ENCODE measurements around the gene SPO11. TPM values are rescaled to one million over a fixed set of nuclear protein-coding genes. Genes with fewer than 3 reads are reported as not detected.

The SPO11 gene
- total RNA-seq, 1 donor from 2014 or later: not detected

GRCh38 chr20:57316795-57317201 lies 12.8 kb upstream of the SPO11 start:
- ATAC-seq (no peak), DNase-seq (no peak)
- H3K27ac ChIP-seq: no peak overlapping the region
- peaks cover 6% of the 10 kb centered on the region for H3K27me3 ChIP-seq
- no peaks in the 10 kb centered on the region for H3K9me3 ChIP-seq
- no peaks in the 10 kb centered on the region for H3K36me3 ChIP-seq
- intact Hi-C loops (cut with DNase I): no loop called here
- no peaks in the 10 kb centered on the region for H3K4me1 ChIP-seq
- H3K4me3 ChIP-seq: no peak overlapping the region
- TF ChIP-seq CTCF (IDR thresholded peaks at IDR 0.05): no peak

- Histone ChIP-seq H3K4me1 (no peaks in the 10 kb centered on the region), H3K27me3 (peaks cover 9% of the 10 kb centered on the region), H3K27ac (no peak overlapping the region), H3K36me3 (no peaks in the 10 kb centered on the region), H3K9me3 (no peaks in the 10 kb centered on the region), H3K4me3 (no peak overlapping the region)
- ATAC-seq: no peak
- intact Hi-C loops (cut with DNase I): no loop called here
- no peak for TF ChIP-seq CTCF (IDR thresholded peaks at IDR 0.05)
- DNase-seq: no peak
Measured at GRCh38 chr20:57317316-57317788, 12.3 kb upstream of the SPO11 start.

GRCh38 chr20:57317789-57318371 lies 11.7 kb upstream of the SPO11 start:
- DNase-seq (no peak), ATAC-seq (no peak)
- H3K4me3 ChIP-seq: no peak overlapping the region
- intact Hi-C loops (cut with DNase I): no loop called here
- no peaks in the 10 kb centered on the region for H3K9me3 ChIP-seq
- H3K27ac ChIP-seq: no peak overlapping the region
- H3K27me3 ChIP-seq: peaks cover 9% of the 10 kb centered on the region
- H3K36me3 ChIP-seq: no peaks in the 10 kb centered on the region
- TF ChIP-seq CTCF (IDR thresholded peaks at IDR 0.05): no peak
- H3K4me1 ChIP-seq: no peaks in the 10 kb centered on the region

- DNase-seq (no peak), ATAC-seq (no peak)
- H3K4me3 ChIP-seq: no peak overlapping the region
- TF ChIP-seq CTCF (IDR thresholded peaks at IDR 0.05): no peak
- intact Hi-C loops (cut with DNase I): no loop called here
- H3K27me3 ChIP-seq: peaks cover 12% of the 10 kb centered on the region
- H3K36me3 ChIP-seq: no peaks in the 10 kb centered on the region
- H3K9me3 ChIP-seq: no peaks in the 10 kb centered on the region
- no peaks in the 10 kb centered on the region for H3K4me1 ChIP-seq
- H3K27ac ChIP-seq: no peak overlapping the region
Measured at GRCh38 chr20:57319584-57319983, 10.0 kb upstream of the SPO11 start.

- TF ChIP-seq CTCF (IDR thresholded peaks at IDR 0.05): no peak
- no peaks in the 10 kb centered on the region for H3K4me1 ChIP-seq
- H3K4me3 ChIP-seq: no peak overlapping the region
- ATAC-seq (no peak), DNase-seq (no peak)
- no peak overlapping the region for H3K27ac ChIP-seq
- H3K27me3 ChIP-seq: peaks cover 12% of the 10 kb centered on the region
- H3K9me3 ChIP-seq: no peaks in the 10 kb centered on the region
- intact Hi-C loops (cut with DNase I): no loop called here
- H3K36me3 ChIP-seq: no peaks in the 10 kb centered on the region
Measured at GRCh38 chr20:57320358-57320757, 9.2 kb upstream of the SPO11 start.

- ATAC-seq: no peak
- Histone ChIP-seq H3K36me3 (no peaks in the 10 kb centered on the region), H3K4me1 (no peaks in the 10 kb centered on the region), H3K27me3 (peaks cover 12% of the 10 kb centered on the region), H3K9me3 (no peaks in the 10 kb centered on the region), H3K4me3 (no peak overlapping the region), H3K27ac (no peak overlapping the region)
- intact Hi-C loops (cut with DNase I): no loop called here
- DNase-seq: no peak
- no peak for TF ChIP-seq CTCF (IDR thresholded peaks at IDR 0.05)
Measured at GRCh38 chr20:57321142-57321541, 8.5 kb upstream of the SPO11 start.
